Colon (tissue), 2 donors: ENCODE measurements around the gene DNAAF5.

Experiments used
- FAIRE-seq: peaks from 2 replicates; lab custom pipeline; 2012; peaks lifted over from hg19 to GRCh38; lab: Jason Lieb, UNC
- donor health status: control.
- donor health status: control.

The DNAAF5 gene

GRCh38 chr7:815284-816216 is 89.1 kb downstream of the DNAAF5 start:
- no peak for FAIRE-seq

GRCh38 chr7:816300-816750 is 89.8 kb downstream of the DNAAF5 start:
- FAIRE-seq = no peak

GRCh38 chr7:816751-817671 is 90.5 kb downstream of the DNAAF5 start:
- no peak for FAIRE-seq

GRCh38 chr7:818031-818699 is 91.7 kb downstream of the DNAAF5 start:
- FAIRE-seq = no peak

GRCh38 chr7:820341-820740 is 93.8 kb downstream of the DNAAF5 start:
- no peak for FAIRE-seq

- no peak for FAIRE-seq
Observed at GRCh38 chr7:821688-822087, 95.2 kb downstream of the DNAAF5 start.

- no peak for FAIRE-seq
Observed at GRCh38 chr7:822692-823276, 96.3 kb downstream of the DNAAF5 start.

GRCh38 chr7:823649-824048 is 97.2 kb downstream of the DNAAF5 start:
- FAIRE-seq = no peak

- no peak for FAIRE-seq
Observed at GRCh38 chr7:824081-824480, 97.6 kb downstream of the DNAAF5 start.

GRCh38 chr7:824664-825063 is 98.2 kb downstream of the DNAAF5 start:
- no peak for FAIRE-seq

GRCh38 chr7:825386-825785 is 98.9 kb downstream of the DNAAF5 start:
- FAIRE-seq = no peak

- no peak for FAIRE-seq
Observed at GRCh38 chr7:826230-826917, 99.9 kb downstream of the DNAAF5 start.

- no peak for FAIRE-seq
Observed at GRCh38 chr7:828793-829561, 102.5 kb downstream of the DNAAF5 start.

GRCh38 chr7:830069-830468 is 103.6 kb downstream of the DNAAF5 start:
- no peak for FAIRE-seq

- FAIRE-seq = no peak
Observed at GRCh38 chr7:831596-832166, 105.2 kb downstream of the DNAAF5 start.

GRCh38 chr7:832167-832967 is 105.9 kb downstream of the DNAAF5 start, which contains the start of gene SUN1:
SUN1 (plus strand) TSS chr7:832476; CDS start chr7:832525, 49 bp downstream.
- no peak for FAIRE-seq

GRCh38 chr7:832968-833424 is 106.5 kb downstream of the DNAAF5 start:
- FAIRE-seq = no peak

- no peak for FAIRE-seq
Observed at GRCh38 chr7:833601-834258, 107.2 kb downstream of the DNAAF5 start.
